Measurements from ENCODE around the gene CDK5. TPM values are rescaled to one million over a fixed set of nuclear protein-coding genes. Genes with fewer than 3 reads are reported as not detected.

Gene CDK5
- polyA plus RNA-seq, 1 donor (not counting 4 experiments of a cell fraction or from before 2014, with no cell fraction given) = 19.3 TPM

GRCh38 chr7:151086802-151087244 lies 29.1 kb upstream of the CDK5 start:
- Histone ChIP-seq H3K9ac (ENCODE audit: control insufficient read depth, extremely low read depth, insufficient read depth, low read length) (peak overlapping the region; percentile 93), H2AFZ (ENCODE audit: control insufficient read depth, low read length) (peak overlapping the region; percentile 46), H3K27me3 (ENCODE audit: control insufficient read depth, extremely low read depth, insufficient read depth, low read length) (no peaks in the 10 kb centered on the region), H3K36me3 (ENCODE audit: control insufficient read depth in 2 of 2, extremely low read depth in 1 of 2, insufficient read depth in 2 of 2, low read length in 2 of 2) (peaks cover 0 to 5% of the 10 kb centered on the region in 2 experiments), H4K20me1 (ENCODE audit: control insufficient read depth, extremely low read depth, insufficient read depth, low read length) (peaks cover 4% of the 10 kb centered on the region), H3K9me1 (ENCODE audit: control insufficient read depth, extremely low read depth, insufficient read depth, low read length) (no peaks in the 10 kb centered on the region), H3K4me1 (ENCODE audit: control insufficient read depth, extremely low read depth, insufficient read depth, low read length) (peaks cover 33% of the 10 kb centered on the region), H3K9me3 (ENCODE audit: control insufficient read depth, low read depth, low read length) (no peaks in the 10 kb centered on the region), H3K4me3 (ENCODE audit: control insufficient read depth in 2 of 3, extremely low read depth in 1 of 3, insufficient read depth in 2 of 3, low read depth in 1 of 3, low read length in 3 of 3) (peak overlapping the region; percentile 80 to 90 (median 83)), H3K4me2 (ENCODE audit: control insufficient read depth, extremely low read depth, insufficient read depth, low read depth, low read length) (peak overlapping the region; percentile 99), H3K27ac (ENCODE audit: control insufficient read depth, insufficient read depth, low read length) (peak overlapping the region; percentile 92), H3K79me2 (ENCODE audit: control insufficient read depth, insufficient read depth, low read length) (peaks cover 59% of the 10 kb centered on the region)
- TF ChIP-seq EZH2 (IDR thresholded peaks at IDR 0.05; ENCODE audit: low read length) (no peak), CTCF (optimal IDR thresholded peaks at IDR 0.05 in 1 of 3, IDR thresholded peaks at IDR 0.05 in 1 of 3, conservative IDR thresholded peaks at IDR 0.05 in 1 of 3; ENCODE audit: extremely low read depth in 1 of 3, insufficient read depth in 2 of 3, low read length in 3 of 3) (no peak)
- no peak for FAIRE-seq
- dilution Hi-C loops (cut with MboI; ENCODE audit: extremely low pct_ligation_motif_present, low sequenced_read_pairs) = no loop called here
- no peak for DNase-seq (ENCODE audit: low read depth, low spot score)

- Histone ChIP-seq H3K79me2 (ENCODE audit: control insufficient read depth, insufficient read depth, low read length) (peaks cover 51% of the 10 kb centered on the region), H3K4me1 (ENCODE audit: control insufficient read depth, extremely low read depth, insufficient read depth, low read length) (peaks cover 39% of the 10 kb centered on the region)
- dilution Hi-C loops (cut with MboI; ENCODE audit: extremely low pct_ligation_motif_present, low sequenced_read_pairs) = no loop called here
Observed at GRCh38 chr7:151085691-151086620, 28.3 kb upstream of the CDK5 start, which contains the start of gene AGAP3. AGAP3 (plus strand) TSS chr7:151086475; CDS start chr7:151086742, 267 bp downstream.

More at GRCh38 chr7:151085691-151086620, 28.3 kb upstream of the CDK5 start, which contains the start of gene AGAP3:
- Histone ChIP-seq H3K36me3 (ENCODE audit: control insufficient read depth in 2 of 2, extremely low read depth in 1 of 2, insufficient read depth in 2 of 2, low read length in 2 of 2) (peaks cover 0 to 2% of the 10 kb centered on the region in 2 experiments), H3K27ac (ENCODE audit: control insufficient read depth, insufficient read depth, low read length) (peak within 1 kb of the TSS; percentile 92), H4K20me1 (ENCODE audit: control insufficient read depth, extremely low read depth, insufficient read depth, low read length) (no peaks in the 10 kb centered on the region), H3K9ac (ENCODE audit: control insufficient read depth, extremely low read depth, insufficient read depth, low read length) (peak within 1 kb of the TSS; percentile 93), H2AFZ (ENCODE audit: control insufficient read depth, low read length) (peak within 1 kb of the TSS; percentile 46), H3K4me3 (ENCODE audit: control insufficient read depth in 2 of 3, extremely low read depth in 1 of 3, insufficient read depth in 2 of 3, low read depth in 1 of 3, low read length in 3 of 3) (peak within 1 kb of the TSS; percentile 80 to 90 (median 83)), H3K9me1 (ENCODE audit: control insufficient read depth, extremely low read depth, insufficient read depth, low read length) (no peaks in the 10 kb centered on the region), H3K9me3 (ENCODE audit: control insufficient read depth, low read depth, low read length) (no peaks in the 10 kb centered on the region), H3K27me3 (ENCODE audit: control insufficient read depth, extremely low read depth, insufficient read depth, low read length) (no peaks in the 10 kb centered on the region), H3K4me2 (ENCODE audit: control insufficient read depth, extremely low read depth, insufficient read depth, low read depth, low read length) (peak within 1 kb of the TSS; percentile 99)
- DNase-seq (ENCODE audit: low read depth, low spot score) (no peak), FAIRE-seq (no peak)
- TF ChIP-seq CTCF (optimal IDR thresholded peaks at IDR 0.05 in 1 of 3, IDR thresholded peaks at IDR 0.05 in 1 of 3, conservative IDR thresholded peaks at IDR 0.05 in 1 of 3; ENCODE audit: extremely low read depth in 1 of 3, insufficient read depth in 2 of 3, low read length in 3 of 3) = no peak
- no peak for TF ChIP-seq EZH2 (IDR thresholded peaks at IDR 0.05; ENCODE audit: low read length)

Measured in keratinocyte (primary cell).